Inflammatory macrophage treated with lipopolysaccharide for 4 hours (primary cell): ENCODE results near the gene KHDRBS2.
A peak's percentile ranks its signal among the peaks of the same experiment; 100 is the strongest.

Experiments used
- DNase-seq: peaks from one replicate; pipeline ENCODE4 v3.0.0-alpha.2; 2020

KHDRBS2 gene

DNA sequence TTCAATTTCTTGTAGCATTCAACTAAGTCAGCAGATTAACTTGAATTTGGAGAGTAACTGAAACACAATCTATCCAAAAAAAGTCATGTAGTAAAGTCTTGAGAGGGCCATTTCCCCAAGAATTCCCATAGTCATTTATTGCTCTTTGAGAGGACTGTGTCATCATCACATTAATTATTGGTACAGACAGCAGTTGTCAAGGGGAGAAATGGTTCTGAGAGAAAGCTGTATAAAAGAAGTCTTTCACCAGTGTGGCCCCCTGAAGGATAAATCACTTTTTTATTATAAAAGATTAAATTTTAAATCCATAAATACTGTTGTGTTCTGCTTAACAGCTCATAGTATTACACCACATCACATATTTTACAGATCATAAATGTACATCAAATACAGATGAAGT, 111.5 kb downstream of the KHDRBS2 start:
- no peak for DNase-seq

DNA sequence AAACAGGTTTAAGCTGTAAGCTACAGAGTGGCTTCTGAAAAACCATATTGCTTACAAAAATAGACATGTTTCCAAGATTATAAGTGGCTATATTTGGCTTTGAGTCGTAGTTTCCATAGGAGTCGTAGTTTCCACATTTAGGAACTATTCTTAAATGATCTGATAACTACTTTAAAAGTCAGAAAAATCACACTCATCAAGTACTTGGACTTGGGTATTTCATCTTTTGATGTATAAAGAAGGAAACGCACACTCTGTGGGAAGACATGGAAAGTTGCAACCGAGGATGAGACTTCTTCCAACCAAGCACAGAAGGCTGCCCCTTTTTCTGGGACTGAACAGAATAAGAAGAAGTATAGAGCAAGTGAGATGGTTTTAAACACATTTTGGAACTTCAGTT, 118.3 kb downstream of the KHDRBS2 start:
- DNase-seq, result no peak

DNA sequence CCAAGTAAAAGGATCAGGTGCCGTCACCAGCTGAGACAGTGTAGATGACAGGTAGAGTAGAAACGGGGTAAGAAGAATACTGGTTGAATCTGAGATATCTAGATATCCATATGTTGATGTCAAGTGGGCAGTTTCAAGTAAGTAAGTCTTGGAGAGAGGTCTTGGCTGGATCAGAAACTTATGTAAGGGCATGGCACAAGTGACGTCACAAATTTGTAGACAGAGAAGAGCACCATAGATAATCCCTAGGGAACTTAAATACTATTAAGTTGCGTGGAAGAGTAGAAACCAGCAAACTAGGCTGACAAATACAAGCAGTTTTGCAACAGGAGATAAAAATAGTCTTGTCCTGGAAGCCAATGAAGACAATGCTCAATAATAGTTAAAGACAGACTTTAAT, 123.2 kb downstream of the KHDRBS2 start:
- no peak for DNase-seq

DNA sequence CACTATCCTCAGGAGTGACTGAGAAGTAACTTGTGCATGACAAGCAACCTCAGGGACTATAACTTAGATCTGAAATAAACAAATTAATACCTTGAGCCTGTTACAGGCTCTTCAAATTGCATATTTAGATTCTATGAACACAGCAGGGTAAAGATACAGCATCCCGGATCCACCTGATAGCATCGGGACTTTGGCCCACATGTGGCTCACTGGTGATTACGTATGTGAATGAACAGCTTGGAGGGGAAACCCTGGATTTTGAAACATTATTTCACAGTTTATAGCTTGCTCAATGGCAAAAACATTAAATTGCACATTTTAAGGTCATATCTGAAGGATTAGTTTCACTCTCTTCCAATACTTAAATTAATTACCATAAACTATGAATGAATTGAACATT, 133.2 kb downstream of the KHDRBS2 start:
- peak; percentile 9 for DNase-seq

DNA sequence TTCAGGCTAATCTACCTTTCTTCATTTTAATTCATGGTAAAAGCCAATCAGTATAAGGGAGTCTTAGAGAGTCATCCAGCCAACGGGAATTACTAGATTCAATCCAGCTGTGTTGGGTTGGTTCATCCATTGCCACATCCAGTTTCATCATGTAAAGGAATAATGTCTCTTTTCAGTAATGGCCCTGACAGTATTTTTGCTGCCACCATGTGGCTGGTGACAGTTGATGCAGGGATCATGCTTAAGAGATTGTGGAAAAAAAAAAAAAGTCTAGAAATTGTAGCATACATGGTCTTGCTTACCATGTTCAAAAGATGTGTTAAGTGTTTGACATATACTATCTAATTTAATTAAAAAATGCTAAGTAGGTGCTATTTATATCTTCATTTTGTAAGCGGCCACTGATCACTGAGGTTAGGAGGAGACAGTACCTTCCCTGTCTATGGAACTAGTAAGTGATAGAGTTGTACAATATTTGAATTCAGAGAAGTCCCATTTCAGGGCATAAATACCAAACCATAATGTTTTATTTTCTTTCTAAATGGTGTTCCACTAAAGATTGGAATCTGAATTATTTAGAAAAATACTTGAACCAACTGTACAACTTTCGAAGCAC, 135.9 kb downstream of the KHDRBS2 start:
- DNase-seq, result peak; percentile 49

DNA sequence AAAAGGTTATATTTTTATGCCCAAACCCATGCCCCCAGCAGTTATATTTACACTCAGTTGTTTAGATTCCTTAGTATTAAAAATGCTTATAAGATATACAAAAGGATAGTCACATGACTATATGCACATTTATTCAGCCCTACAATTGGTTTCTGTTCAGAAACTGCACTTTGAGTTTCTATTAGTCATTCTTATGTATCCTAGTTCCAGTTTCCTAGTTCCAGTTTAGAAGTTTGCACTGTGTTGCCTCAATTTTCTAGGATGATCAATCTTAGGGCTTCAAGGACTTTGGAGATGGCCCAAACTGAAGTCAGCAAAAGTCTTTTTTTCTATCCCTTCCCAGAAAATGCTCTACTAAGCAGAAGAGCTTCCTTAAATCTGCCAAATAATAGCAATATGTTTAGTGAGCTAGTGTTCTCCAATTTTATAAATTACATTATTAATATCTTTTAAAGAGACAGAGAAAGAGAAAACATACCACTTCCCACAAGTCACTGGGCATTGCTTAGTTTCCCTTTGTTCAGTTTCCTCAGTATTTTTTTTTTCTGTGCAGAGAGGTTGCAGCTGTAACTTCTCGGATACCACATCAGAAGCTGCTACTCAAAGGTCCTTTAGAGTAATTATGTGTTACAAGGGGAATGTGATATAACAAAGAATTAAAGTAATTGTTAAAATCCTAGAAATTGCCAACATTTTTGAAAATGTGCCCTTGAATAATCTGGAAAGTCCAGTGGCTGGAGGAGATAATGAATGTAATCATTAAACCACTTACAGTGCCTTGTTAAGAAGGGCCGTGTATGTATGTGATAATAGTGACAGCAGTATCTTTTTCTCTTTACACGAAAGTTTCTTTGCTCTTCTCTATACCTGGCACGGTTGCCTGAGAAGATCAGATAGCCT, 138.8 kb downstream of the KHDRBS2 start:
- DNase-seq, result peak; percentile 3

DNA sequence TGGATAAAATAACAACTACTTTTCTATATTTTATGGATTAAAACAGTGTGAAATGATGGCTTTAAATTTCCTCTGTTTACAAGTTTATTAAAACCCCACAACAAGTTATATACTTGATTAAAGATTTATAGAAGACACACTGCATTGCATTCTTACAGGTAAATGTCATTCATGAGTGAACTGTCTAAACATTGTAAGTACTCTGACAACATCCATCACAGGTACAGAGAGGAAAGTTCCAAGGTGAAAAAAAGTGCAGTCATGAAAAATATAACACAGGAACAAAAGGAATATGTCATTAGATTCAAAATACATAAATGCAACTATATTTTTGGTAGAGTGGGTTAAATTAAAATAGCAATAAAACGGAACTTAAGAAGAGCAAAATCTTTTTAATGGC, 156.9 kb downstream of the KHDRBS2 start:
- no peak for DNase-seq

DNA sequence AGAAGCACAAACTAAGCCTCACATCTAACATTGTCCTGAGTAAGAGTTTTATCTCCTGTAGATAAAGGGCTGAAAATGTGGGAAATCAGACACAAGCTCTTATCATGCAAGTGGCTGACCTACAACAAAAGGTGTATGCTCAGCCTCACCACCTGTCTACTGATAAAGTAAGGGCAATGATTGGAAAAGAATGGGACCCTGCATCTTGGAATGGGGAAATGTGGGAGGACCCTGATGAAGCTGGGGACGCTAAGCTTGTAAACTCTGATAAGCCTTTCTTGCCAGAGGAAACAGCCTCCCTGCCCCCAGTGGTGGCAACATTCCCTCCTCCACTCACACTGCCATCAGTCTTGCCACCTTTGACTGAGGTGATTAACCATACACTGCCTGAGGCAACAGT, 166.6 kb downstream of the KHDRBS2 start:
- DNase-seq, result no peak

DNA sequence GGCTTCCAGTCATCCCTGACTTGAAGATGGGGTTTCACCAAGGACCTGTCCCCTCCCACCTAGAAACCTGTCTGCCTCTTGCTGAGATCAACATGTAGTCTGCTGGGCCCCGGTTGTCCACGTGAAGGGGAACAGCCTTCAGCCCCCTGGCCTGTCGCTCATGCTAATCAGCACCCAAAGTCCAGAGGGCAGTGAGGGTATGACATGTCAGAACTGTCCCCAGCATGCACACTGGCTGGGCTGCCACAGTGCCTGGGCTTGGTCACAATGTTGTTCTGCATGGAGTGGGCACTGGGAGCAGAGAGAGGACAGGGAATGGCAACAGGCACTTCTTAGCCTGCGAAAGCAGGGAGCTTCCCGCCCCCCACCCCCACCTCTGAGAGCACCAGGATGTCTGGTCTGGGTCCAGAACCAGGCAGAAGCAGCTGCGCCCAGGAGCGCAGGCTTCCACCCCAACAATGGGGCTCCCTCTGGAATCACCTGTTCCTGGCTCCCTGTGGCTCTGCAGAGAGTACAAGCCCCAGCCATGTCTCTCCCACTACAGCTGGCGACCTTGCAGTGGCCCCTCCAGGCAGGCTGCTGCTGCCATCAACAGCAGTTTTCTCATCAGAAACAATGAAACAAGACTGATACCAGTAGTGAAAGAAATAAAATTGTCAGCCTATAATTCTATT, 182.7 kb downstream of the KHDRBS2 start:
- DNase-seq, result no peak

DNA sequence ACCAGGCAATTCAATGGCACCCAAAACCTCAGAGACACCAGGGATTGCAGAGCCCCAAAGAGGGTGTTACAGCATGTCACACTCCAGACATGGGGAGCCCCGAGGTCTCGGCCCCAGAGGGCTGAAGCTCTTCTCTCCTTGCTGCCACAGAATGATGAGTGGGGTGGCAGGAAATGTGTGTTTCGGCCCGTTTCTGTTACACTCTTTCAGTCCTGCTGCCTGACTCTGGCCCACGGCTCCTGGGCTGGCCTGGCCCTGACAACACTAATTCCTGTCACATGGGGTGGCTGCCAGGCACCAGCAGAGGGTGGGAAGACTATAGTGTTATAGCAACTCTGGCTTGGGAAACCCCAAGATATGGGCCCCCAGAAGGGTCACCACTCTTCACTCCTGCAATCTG, 183.6 kb downstream of the KHDRBS2 start:
- no peak for DNase-seq

DNA sequence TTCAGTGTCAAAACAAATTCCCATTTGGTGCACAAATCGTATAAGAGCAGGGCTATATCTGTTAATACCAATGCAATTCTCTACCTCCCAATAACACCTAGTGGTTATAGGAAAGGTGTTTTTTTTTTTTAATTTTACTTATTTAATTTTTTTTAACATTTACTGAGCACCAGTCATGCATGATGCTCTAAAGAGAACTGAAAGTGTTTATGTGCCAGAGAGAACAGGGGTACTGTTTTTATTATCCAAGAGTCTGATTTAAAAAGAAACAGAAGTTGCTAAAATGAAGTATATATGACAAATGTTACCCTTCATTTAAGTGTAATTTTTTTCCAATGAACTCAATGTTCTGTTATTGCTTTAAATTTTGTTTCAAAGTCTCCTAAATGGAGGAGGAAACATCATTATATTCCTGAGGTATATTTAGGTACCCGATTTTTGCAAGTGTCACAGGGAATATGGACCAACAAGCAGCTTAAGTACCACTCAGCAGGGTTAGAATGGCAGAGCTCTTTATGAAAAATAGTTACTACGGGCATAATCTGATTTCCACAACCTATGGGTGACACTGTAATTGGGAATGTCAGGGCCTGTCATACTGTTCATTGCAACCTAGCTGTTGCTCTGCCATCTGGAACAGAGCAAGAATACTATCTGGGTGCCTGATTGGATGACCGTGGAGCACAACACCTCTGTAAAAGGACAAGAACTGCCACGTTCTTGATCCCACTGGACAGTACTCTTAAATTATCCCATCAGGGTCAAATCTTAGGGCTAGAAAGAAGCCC, 195.4 kb downstream of the KHDRBS2 start:
- DNase-seq, result no peak

DNA sequence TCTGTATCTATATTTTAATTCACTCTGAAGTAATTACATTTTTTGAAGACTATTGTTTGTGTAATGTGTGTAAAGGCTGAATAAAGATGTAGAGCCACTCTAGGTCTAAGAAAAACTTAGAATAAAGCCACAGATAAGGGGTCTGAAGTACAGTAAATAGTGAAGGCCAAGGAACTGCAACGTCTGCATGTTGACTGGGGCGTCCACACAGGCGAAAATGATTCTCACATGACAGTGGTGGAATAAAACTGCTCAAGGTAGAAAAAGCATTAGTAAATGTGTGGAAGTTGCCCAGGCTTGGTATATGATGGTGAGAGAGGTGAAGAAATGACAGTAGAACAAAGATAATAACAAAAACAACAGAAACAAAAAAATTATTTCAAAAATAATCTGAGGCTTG, 196.2 kb downstream of the KHDRBS2 start:
- no peak for DNase-seq

DNA sequence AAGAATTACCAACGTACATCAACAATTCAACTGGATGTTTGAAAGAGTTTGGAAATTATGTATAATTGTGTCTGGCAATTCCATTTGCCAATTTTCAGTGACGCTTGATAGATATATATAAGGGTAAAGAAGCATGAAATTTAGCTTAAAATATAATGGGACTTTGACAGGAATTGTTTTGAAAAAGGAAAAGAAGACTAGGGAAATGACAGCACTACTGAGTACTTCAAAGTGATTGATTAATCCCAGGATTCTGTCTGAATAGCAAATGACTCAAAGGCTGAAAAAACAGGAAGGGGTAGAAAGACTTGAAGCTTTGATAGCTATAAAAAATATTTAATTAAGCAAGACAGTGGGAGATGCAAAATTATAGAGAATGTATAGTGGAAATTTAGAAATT, 200.0 kb downstream of the KHDRBS2 start:
- DNase-seq, result no peak

DNA sequence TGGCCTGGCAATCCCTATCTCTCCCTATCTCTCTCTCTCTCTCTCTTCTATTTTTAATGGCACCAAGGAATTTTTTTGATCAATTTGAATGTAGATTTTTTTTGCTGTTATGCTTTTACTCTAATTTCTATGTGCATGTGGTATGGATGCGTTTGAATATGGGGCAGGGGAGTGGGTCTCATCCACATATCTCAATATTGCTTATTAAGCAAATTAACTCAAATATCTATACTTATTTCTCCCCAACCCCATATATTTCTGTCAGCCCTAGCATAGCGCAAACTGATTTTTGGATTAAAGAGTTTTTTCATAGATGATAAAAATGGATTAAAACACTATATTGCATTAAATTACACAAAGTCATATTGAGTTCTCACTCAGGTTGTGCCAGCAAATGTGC, 210.2 kb downstream of the KHDRBS2 start:
- DNase-seq, result no peak

DNA sequence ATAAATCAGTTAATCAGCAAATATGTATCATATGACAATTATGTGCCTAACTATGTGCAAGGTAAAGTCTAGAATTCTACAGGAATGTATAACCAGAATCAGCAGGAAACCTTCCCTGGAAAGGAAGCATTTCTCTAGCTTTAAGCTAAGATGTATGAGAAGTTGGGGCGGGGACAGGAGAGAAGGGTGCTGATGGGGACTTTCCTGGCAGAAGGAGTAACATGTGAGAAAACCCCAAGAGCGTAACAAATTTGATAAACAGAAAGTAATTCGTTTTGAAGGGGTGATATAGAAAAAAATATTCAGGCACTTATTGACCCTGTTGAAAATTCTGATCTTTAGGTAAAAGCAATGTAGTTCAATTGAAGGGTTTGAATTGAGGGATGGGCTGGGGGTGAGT, 226.1 kb downstream of the KHDRBS2 start:
- DNase-seq, result no peak

DNA sequence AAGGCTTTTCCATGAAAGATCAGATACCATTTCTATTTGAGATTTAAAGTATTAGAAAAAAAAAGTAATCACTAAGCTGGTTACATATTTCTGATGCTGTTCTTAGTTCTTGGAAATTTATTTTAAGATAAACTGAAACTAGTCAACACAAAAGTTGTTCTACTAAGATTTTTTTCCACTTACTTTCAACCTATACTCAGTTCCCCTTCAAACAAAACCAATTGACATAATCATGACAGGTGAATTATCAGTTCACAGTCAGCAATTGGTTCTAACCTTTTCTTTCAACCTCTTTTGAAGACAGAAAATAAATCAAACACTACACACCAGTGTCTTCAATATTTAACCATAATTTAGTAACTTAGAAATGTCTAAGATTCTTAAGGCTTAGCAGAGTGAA, 228.7 kb downstream of the KHDRBS2 start:
- DNase-seq, result no peak

DNA sequence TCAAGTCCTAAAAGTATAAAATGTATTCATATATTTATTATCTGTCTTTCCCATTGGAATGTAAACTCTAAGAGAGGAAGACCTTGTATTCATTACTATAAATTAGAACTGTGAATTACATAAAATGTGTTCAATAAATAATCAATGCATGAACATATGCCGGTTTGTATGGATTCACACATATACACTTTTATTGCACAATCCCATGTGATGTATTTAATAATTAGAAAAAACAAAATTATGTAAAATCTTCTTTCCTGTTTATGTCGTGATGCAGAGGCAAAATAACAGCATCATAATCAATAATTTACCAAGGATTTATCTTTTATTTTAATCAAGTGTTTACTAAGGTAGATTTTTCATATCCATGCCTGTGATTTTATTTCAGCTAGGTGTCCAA, 240.5 kb downstream of the KHDRBS2 start:
- no peak for DNase-seq

DNA sequence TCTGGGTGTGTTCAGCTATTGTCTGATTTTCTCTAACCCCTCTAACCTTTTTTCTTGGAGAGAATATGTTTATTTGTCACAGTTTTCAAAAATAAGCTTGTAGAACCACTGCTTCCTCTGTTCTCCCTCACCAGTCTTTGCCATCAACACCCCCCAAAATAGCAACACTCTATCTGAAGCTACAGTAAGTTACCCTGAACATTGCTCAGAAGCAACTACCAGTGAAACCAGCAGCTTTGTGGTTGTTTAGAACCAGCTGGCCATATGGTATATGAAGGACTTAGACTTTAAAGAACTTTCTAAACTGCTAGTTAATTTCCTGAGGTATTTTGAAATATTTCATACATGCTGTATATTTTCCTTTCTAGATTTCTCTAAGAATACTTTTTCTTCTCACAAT, 242.9 kb downstream of the KHDRBS2 start:
- no peak for DNase-seq

DNA sequence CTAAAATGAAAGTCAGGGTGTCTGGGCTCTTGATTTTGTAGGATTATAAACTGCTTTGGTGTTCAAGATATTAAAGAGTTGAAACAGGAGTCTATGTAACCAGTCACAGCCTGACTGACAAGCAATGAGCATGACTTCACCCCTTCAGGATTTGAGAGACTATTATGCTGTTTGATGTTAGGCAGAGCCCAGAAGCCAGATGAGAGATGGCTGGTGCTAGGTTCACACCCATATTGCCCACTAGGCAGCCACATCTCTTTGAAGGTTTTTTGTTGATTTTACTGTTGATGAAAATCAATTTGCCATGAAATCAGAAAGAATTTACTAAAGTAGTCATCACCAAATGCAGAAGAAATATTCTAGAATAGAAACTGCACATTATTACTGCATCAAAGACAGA, 243.6 kb downstream of the KHDRBS2 start:
- DNase-seq, result no peak

DNA sequence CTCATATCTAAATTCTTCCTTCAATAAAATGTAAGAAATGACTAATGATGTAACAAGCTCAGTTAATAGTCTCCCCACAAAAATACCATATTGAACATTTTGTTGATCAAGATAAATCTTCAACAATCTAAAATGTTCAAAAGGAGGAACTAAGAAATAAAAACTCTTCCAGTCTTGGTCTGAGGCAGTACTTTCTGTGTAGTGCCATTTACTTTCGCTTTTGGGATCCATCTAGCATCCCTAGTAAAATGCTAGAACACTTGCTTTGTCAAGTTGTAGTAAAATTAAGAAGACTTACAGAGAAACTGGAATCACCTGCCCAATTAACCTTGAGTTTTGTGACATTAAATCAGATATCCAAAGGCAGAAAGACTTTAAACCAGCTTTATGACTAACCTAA, 246.4 kb downstream of the KHDRBS2 start:
- no peak for DNase-seq

DNA sequence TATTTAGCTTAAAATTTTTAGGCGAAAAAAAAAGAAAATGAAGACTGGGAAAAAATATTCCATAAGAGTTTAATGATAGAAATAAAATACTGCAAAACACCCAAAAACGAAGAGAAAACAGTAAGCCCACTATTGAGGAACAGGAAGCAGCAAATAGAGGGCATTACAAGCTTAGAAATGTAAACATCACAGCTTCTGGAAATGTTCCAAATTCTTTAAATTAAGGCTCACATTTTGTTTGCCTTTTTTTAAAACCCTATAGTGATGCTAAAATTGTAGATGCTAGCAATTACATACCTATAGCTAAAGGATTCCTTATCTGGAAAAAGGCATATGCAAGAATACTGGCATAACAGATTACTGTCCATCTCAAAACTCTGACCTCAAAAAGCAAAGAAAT, 248.6 kb downstream of the KHDRBS2 start:
- no peak for DNase-seq

DNA sequence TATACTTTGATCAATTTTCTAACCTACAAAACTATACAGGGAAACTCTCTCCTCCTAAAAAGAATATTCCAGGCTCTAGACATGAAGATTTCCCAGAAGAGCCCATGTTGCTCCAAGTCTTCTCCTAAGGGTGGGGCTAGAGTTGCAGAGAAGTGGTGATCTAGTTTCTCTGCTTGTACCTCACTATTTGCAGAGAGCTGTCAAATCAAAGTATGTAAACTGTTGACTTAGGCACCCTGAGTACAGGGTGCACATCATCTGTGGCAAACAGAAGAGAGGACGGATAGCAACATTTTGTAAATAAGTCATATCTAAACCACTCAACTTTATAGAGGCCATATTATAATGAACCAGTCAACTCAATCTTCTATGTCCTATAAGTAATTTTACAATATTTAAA, 250.1 kb downstream of the KHDRBS2 start:
- DNase-seq, result no peak

DNA sequence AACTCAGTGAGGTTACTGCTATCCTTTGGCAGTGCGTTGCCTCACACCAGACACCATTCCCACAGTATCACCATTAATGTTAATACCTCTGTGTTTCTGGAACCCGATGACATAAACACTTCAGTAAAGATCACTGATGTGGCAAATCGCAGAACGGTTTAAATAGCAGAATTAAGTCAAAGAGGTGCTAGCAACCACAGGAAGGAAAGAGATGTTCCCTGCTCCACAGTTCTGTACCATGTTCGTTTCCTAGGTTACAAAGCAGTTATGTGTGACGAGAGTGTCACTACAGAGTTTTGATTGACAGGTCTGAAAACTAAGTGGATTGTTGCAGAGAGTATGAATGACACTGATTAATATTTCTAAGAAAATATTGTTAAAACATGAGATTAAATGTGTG, 272.3 kb downstream of the KHDRBS2 start:
- no peak for DNase-seq
